C1 segment of cervical spinal cord (tissue), 14 donors: ENCODE data around the gene FBXW2.

Source experiments
- DNase-seq, 14 donors: peaks; one replicate each; lab custom pipeline; 2025; lab: John Stamatoyannopoulos, UW

Gene FBXW2

DNA sequence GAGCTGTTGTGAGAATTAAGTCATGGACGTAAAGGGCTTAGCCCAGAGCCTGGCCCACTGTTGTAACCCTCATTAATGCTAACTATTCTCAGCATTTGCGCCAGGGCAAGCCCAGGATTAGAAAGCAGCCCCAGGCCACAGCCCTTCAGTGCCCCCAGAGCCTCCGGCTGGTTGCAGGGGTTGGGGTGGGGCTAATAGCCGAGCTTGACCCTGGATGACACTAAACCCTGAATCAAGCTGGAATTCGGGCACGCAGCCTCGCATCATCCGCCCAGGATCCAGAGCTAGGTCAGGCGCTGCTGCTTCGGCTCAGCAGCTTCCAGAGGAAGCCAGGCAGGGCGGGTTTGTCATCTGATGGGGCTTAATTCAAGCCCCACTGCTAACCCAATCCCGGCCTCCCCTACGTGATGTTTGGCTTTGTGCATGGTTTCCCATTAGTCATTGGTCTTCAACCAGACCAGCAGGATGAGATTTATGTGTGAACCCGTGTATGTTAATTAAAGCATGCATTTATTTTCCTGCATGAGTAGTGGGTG is 77.8 kb downstream of the FBXW2 start:
- DNase-seq = peak in 6 of 14 donors; percentile 19 to 53 (median 32)

DNA sequence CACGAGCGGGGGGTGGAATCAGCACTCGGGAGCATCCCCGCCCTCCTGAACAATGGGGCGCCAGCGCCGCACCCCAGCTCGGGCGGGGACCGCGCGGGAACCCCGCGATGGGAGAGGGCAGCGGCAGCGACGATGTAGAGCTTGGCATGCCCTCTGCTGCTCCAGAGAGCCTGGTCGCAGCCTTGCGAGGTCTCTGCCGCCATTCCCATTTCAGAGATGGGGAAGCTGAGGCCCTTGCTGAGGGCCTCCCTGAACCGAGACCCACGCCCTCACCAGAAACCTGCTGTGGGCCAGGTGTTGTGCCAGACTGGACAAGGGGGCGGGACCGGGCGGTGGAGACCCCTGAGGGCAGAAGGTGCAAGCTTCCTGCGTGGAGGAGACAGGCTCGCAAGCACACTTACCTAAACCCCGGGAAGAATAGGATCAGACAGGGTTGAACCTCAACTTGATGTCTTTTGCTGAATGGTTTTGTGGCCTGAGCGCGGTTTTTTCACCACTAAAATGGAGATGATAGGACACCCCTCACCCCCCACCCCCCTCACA is 78.3 kb downstream of the FBXW2 start:
- peak in 3 of 14 donors; percentile 49 to 73 (median 49) for DNase-seq

DNA sequence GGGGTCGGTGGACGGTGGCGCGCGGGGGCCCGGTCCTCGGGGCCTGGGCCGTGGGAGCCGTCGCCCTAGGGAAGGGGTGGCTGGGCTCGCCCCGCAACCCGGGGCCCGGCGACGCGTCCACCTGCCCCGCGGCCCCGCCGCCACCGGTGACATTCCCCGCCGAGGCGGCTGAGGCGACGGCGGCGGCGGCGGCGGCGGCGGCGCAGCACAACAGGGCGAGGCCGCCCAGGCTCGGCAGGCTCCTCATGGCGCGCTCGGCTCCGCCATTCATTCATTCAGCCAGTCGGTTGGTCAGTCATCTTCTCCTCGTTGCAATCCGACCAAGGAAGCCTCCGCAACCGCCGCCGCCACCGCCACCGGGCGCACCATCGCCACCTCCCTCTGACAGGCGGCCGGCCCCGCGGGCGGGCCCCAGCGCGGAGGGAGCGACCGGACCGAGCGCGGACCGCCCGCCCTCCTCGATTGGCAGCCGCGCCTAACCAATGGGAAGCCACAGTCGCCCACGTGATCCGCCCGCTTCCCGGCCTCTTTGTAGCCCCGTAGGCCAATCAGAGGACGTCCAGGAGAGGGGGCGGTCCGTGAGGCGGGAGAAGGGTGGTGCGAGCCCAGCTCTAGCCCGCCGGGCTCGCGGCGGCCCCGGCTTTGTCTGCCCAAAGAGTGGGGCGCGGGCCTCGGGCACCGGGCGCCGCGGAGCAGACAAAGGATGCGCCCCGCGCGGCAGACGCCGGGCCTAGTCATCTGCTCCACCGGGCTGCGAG is 78.9 kb downstream of the FBXW2 start, which contains the start of gene MEGF9:
TSS of gene MEGF9 (minus strand) at position 383 of the 758 bp plus-strand sequence. CDS start at position 271, 112 bp downstream.
- DNase-seq = peak; percentile 60 to 98 (median 97)

DNA sequence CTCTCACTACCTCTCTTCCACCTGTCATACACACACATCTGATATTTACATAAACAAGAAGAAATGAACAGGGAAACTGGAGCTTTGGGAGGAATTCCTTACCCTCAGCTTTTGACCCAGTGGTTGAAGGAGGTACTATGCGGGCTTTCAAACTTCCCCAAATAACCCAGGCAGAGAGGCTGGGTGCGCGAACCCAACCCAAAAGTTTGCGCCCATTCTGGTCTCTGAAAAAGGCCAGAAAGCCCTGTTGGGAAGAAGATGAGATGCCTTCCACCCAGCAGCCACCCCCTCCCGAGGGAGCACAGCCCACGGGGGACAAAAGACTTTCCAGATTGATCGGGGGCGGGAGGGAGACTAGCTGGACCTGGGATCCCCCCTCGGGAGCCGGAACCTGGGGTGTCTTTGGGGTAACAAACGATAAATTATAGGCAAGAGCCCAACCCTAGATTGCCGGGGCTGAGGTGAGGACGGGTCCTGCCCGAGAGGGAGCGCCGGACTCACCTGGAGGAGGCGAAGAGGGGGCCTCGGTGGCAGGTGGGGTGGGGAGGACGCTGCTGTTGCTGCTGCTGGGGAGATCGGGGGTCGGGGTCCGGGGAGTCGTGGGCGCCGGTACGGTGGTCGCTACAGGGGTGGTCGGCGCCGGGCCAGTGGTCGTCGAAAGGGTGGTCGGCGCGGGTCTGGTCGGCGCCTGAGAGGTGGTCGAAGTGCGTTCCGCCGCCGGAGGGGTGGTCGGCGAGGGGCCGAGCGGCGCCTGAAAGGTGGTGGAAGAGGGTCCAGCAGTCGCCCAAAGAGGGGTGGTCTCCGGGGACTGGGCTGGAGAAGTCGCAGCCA is 79.7 kb downstream of the FBXW2 start:
- DNase-seq = peak in 7 of 14 donors; percentile 28 to 51 (median 31)

DNA sequence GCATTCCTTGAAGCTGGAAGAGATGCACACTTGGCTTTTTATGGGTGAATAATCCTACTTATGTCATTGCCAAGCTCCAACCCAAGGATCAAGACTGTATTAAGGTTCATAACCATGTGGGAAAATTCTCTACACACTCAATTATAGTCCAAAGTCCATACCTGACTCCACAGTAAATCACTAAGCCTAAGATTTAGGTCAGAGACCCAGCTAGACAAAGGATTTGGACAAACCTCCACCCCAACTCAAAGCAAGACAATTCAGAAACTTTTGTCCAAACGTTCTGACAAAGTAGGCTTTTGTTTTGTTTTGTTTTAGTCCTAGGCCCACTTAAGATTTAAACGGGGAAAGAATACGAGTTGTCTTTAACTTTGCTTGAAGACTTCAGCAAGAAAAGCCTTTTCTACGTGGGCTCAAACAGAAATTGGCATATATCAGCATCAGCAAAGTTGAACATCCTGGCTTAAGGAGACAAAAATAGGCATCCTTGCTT is 80.6 kb downstream of the FBXW2 start:
- DNase-seq = peak in 1 of 14 donors; percentile 42

DNA sequence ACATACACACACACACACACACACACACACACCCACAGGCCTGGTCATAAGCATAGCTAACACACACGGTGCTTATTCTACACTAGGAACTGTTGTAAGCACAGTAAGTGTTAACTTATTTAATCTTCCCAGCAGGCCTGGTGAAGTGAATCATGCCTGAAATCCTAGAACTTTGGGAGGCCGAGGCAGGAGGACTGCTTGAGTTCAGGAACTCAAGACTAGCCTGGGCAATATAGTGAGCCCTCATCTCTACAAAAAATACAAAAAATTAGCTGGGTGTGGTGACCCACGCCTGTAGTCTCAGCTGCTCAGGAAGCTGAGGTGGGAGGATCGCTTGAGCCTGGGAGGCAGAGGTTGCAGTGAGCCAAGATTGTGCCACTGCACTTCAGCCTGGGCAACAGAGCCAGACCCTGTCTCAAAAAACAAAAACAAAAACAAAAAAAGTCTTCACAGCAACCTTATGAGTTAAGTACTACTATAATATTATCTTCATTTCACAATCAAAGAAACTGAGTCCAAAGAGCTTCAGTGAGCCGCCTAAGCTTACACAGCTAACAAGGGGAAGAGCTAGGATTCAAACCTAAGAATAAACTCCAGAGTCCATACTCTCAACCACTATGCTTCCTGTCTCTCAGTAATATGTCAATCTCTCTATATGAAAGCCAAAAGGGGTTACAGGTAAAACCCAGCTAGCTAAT is 81.2 kb downstream of the FBXW2 start:
- peak in 1 of 14 donors; percentile 39 for DNase-seq

DNA sequence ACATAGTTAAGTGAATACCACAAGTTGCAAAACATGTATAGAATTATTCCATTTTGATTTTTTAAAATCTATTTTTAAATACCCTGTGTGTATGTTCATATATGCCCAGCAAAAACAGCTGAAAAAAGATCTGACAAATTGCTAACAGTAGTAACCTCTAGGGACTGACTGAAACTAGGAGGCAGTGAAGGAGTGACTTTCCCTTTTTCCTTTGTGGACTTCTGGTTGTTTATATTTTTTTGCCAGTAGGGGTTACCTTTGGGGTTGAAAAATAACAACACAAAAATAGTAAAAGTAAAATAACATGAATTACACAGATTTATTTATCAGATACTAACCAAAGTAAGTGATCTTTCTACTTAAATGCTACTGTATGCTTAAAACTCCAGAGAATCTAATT is 81.9 kb downstream of the FBXW2 start:
- no peak for DNase-seq

DNA sequence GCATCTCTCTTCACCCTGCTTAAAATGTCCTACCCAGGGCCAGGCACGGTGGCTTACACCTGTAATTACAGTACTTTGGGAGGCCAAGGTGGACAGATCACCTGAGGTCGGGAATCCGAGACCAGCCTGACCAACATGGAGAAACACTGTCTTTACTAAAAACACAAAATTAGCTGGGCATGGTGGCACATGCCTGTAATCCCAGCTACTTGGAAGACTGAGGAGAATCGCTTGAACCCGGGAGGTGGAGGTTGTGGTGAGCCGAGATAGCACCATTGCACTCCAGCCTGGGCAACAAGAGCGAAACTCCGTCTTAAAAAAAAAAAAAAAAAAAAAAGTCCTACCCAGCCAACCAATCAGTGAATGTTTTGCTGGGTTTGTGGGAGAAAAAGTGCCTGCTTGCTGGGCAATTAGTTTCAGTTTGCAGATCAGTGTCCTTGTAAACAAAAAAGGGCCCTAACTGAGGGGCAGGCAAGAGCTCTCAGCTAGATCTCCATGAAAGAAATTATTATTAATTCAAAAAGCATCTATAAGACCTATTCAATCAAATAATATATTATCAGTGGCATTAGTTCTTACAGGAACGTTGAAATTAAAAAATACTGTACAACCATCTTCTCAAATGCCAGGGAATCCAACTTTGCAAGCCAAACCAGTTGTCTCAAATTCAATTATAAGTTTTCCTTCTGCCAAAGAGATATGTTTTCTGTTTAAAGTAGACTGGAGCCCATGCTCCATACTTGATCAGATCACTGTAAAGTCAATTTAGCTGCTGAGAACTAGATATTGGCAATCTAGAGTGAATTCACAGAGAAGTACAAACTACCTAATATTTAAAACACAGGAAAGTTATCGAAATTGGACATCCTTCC is 82.9 kb downstream of the FBXW2 start:
- peak in 5 of 14 donors; percentile 15 to 37 (median 26) for DNase-seq

DNA sequence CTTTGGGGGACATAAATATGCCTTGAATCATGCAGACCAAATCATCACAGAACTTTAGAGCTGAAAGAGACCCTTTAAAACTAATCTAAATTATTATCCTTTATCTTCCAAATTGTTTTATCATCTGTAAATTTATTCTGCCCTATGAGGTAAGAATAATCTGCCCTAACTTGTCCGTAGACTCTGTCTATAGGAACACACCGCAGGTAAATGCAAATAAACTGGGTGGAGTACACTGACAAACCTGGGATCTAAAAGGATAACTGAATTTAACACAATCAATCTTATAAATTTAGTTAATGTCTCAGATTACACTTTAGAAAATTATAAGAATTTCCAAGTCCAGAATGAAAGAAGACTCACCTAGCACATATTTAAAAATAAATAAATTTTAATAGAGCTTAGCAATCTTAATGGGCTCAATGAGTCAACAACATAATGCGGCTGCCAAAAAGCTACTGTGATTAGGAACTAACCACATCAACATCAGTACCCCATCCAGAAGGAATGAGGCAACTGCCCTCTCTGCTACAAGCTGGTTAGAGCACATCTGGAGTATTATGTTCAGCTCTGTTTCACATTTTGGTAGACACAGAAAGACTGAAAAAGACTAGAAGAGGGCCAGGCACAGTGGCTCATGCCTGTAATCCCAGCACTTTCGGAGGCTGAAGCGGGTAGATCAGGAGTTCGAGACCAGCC is 84.5 kb downstream of the FBXW2 start:
- DNase-seq = no peak

DNA sequence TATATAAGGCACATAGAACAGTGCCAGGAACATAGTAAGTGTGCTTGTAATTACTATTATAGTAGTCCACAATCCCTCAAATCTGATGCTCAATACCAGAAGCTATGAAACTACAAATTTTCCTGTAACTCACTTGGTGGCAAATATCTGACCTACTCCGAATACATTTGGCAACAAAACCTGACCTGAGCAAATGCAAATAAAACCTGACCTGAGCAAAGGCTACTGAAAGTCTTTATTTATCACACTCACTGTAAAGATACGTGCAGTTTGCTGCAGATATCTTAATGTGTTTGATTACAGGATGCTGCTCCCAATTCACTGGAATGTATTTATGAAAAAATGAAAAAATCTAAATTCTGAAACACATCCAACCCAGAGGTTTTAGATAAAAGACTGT is 86.0 kb downstream of the FBXW2 start:
- no peak for DNase-seq
